ENCODE results near the gene SPAG16.

SPAG16 gene

GRCh38 chr2:213920014-213920413, 635.8 kb downstream of the SPAG16 start:
- H3K9me3 ChIP-seq (ENCODE audit: insufficient read depth, low read length), result peaks cover 9% of the 10 kb centered on the region; the same call in 1 of the 2 replicates
- no peak overlapping the region for H3K27ac ChIP-seq (ENCODE audit: low read length)
- no peak overlapping the region for H3K9ac ChIP-seq (ENCODE audit: low read length)
- no peaks in the 10 kb centered on the region for H3K79me2 ChIP-seq (ENCODE audit: low read length)
- H3K4me2 ChIP-seq (ENCODE audit: low read length), result no peak overlapping the region
- H4K20me1 ChIP-seq (ENCODE audit: insufficient read depth, low read length), result no peaks in the 10 kb centered on the region
- H3K4me3 ChIP-seq (ENCODE audit: low read length), result no peak overlapping the region
- no peak for TF ChIP-seq EZH2phosphoT487 (IDR thresholded peaks at IDR 0.05; ENCODE audit: low read depth)
- no peak for TF ChIP-seq CTCF (IDR thresholded peaks at IDR 0.05; ENCODE audit: low read depth, low read length)
- H2AFZ ChIP-seq (ENCODE audit: low read depth, low read length), result no peak overlapping the region
- H3K4me1 ChIP-seq (ENCODE audit: low read length), result no peaks in the 10 kb centered on the region
- H3K36me3 ChIP-seq (replicated peaks; ENCODE audit: low read depth, low read length), result no peaks in the 10 kb centered on the region
- H3K27me3 ChIP-seq (ENCODE audit: low read depth, low read length), result no peaks in the 10 kb centered on the region

- H3K4me3 ChIP-seq (ENCODE audit: low read length), result no peak overlapping the region
- H3K4me2 ChIP-seq (ENCODE audit: low read length), result no peak overlapping the region
- no peaks in the 10 kb centered on the region for H3K27me3 ChIP-seq (ENCODE audit: low read depth, low read length)
- H2AFZ ChIP-seq (ENCODE audit: low read depth, low read length), result no peak overlapping the region
- H3K36me3 ChIP-seq (replicated peaks; ENCODE audit: low read depth, low read length), result no peaks in the 10 kb centered on the region
- H3K9me3 ChIP-seq (ENCODE audit: insufficient read depth, low read length), result peaks cover 7% of the 10 kb centered on the region; the same call in 1 of the 2 replicates
- no peaks in the 10 kb centered on the region for H4K20me1 ChIP-seq (ENCODE audit: insufficient read depth, low read length)
- no peak overlapping the region for H3K27ac ChIP-seq (ENCODE audit: low read length)
- no peaks in the 10 kb centered on the region for H3K79me2 ChIP-seq (ENCODE audit: low read length)
- no peak for TF ChIP-seq CTCF (IDR thresholded peaks at IDR 0.05; ENCODE audit: low read depth, low read length)
- no peak for TF ChIP-seq EZH2phosphoT487 (IDR thresholded peaks at IDR 0.05; ENCODE audit: low read depth)
- no peak overlapping the region for H3K9ac ChIP-seq (ENCODE audit: low read length)
- H3K4me1 ChIP-seq (ENCODE audit: low read length), result no peaks in the 10 kb centered on the region
Measured at GRCh38 chr2:213923543-213923942, 639.3 kb downstream of the SPAG16 start.

- Histone ChIP-seq H3K27me3 (ENCODE audit: low read depth, low read length) (no peaks in the 10 kb centered on the region), H3K4me2 (ENCODE audit: low read length) (no peak overlapping the region), H3K9ac (ENCODE audit: low read length) (no peak overlapping the region), H3K79me2 (ENCODE audit: low read length) (no peaks in the 10 kb centered on the region), H3K4me1 (ENCODE audit: low read length) (no peaks in the 10 kb centered on the region), H3K9me3 (ENCODE audit: insufficient read depth, low read length) (no peaks in the 10 kb centered on the region), H3K36me3 (replicated peaks; ENCODE audit: low read depth, low read length) (no peaks in the 10 kb centered on the region), H3K4me3 (ENCODE audit: low read length) (no peak overlapping the region), H3K27ac (ENCODE audit: low read length) (no peak overlapping the region), H4K20me1 (ENCODE audit: insufficient read depth, low read length) (no peaks in the 10 kb centered on the region), H2AFZ (ENCODE audit: low read depth, low read length) (no peak overlapping the region)
- TF ChIP-seq EZH2phosphoT487 (IDR thresholded peaks at IDR 0.05; ENCODE audit: low read depth) (no peak), CTCF (IDR thresholded peaks at IDR 0.05; ENCODE audit: low read depth, low read length) (peak; percentile 45)
Measured at GRCh38 chr2:213934560-213934959, 650.3 kb downstream of the SPAG16 start.

- no peaks in the 10 kb centered on the region for H3K9me3 ChIP-seq (ENCODE audit: insufficient read depth, low read length)
- no peaks in the 10 kb centered on the region for H3K27me3 ChIP-seq (ENCODE audit: low read depth, low read length)
- no peak overlapping the region for H3K4me3 ChIP-seq (ENCODE audit: low read length)
- no peak overlapping the region for H3K9ac ChIP-seq (ENCODE audit: low read length)
- no peaks in the 10 kb centered on the region for H3K79me2 ChIP-seq (ENCODE audit: low read length)
- peaks cover 4% of the 10 kb centered on the region; the same call in 1 of the 2 replicates for H3K4me1 ChIP-seq (ENCODE audit: low read length)
- no peaks in the 10 kb centered on the region for H3K36me3 ChIP-seq (replicated peaks; ENCODE audit: low read depth, low read length)
- no peak overlapping the region for H3K27ac ChIP-seq (ENCODE audit: low read length)
- H4K20me1 ChIP-seq (ENCODE audit: insufficient read depth, low read length), result no peaks in the 10 kb centered on the region
- H2AFZ ChIP-seq (ENCODE audit: low read depth, low read length), result no peak overlapping the region
- no peak for TF ChIP-seq EZH2phosphoT487 (IDR thresholded peaks at IDR 0.05; ENCODE audit: low read depth)
- TF ChIP-seq CTCF (IDR thresholded peaks at IDR 0.05; ENCODE audit: low read depth, low read length), result no peak
- H3K4me2 ChIP-seq (ENCODE audit: low read length), result no peak overlapping the region
Measured at GRCh38 chr2:213958086-213958485, 673.8 kb downstream of the SPAG16 start.
